HK-2 (cell line): ENCODE data around the gene ARL10.

ENCODE experiments used
- DNase-seq: peaks from one replicate; pipeline ENCODE4 v3.0.0-alpha.2; 2018; ENCODE audit not compliant: unreplicated experiment

The ARL10 gene

GRCh38 chr5:176410486-176411180, 45.3 kb downstream of the ARL10 start:
- no peak for DNase-seq

DNA sequence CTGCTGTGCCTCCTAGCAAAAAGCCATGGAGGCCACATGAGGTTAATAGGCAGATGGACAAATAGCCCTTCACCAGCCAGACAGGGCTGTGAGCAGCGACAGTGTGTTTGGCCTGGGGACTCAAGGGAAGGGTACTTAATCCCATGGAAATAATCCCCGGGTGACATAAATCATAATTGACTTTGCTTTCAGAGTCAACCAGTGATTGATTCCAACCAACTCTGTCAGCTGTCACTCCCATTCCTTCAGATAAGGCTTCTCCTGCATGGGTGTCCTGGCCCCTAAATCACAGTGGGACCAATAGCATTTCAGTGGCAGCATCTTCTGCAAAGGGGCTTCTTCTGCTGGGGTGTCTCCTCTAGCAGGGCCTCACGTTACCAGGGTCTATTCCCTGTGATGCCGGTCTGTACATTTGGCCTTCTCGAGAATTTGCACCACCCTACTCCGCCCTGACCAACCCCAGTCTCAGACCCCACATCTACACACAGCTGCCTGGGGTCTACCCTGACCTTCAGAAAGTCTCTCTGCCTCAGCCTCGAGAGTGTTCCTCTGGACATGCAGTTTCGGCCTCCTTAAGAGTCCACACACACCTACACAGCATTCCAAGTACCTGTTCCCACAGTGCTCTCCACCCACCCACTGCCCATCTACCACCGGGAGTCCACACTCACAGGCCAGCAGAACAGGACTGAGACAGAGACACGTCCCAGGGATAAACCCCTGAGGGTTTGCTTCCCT, 47.4 kb downstream of the ARL10 start:
- no peak for DNase-seq

- no peak for DNase-seq
These were observed 47.9 kb downstream of the ARL10 start for GRCh38 chr5:176413255-176413565.

GRCh38 chr5:176413709-176414191, 48.5 kb downstream of the ARL10 start:
- no peak for DNase-seq

DNA sequence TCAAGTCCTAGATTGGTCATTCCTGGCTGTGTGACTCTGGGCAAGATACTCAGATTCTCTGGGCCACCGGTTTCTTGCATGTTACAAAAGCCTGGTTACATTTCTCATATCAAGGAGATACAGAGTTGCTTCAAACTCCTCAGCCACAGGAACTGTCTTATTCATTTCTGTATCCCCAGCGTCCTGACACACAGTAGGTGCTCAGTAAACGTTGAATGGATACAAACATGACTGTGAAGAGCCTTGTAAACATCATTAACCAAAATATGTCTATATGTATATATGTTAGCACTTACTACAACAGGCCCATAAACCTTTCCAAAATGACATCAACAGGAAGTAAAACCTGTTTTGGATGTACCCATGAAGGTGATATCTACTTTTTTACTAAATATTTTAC, 49.4 kb downstream of the ARL10 start:
- no peak for DNase-seq

- no peak for DNase-seq
These were observed 50.1 kb downstream of the ARL10 start for GRCh38 chr5:176415240-176415951.

GRCh38 chr5:176415952-176416924, 51.0 kb downstream of the ARL10 start, which contains the start of gene CLTB:
TSS of gene CLTB (minus strand) at chr5:176416539. CDS start at chr5:176416363, 176 bp downstream.
- DNase-seq, result peak; percentile 72

GRCh38 chr5:176416965-176417364, 51.7 kb downstream of the ARL10 start:
- no peak for DNase-seq

DNA sequence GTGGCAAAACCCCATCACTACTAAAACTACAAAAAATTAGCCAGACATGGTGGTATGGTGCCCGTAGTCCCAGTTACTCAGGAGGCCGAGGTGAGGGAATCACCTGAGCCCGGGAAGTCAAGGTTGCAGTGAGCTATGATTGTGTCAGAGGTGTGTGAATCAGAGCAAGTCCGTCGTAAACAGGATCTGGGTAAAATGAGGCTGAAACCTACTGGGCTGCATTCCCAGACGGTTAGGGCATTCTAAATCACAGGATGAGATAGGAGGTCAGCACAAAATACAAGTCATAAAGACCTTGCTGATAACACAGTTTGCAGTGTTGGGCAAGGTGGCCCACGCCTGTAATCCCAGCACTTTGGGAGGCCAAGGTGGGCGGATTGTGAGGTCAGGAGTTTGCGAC, 53.0 kb downstream of the ARL10 start:
- DNase-seq, result no peak

DNA sequence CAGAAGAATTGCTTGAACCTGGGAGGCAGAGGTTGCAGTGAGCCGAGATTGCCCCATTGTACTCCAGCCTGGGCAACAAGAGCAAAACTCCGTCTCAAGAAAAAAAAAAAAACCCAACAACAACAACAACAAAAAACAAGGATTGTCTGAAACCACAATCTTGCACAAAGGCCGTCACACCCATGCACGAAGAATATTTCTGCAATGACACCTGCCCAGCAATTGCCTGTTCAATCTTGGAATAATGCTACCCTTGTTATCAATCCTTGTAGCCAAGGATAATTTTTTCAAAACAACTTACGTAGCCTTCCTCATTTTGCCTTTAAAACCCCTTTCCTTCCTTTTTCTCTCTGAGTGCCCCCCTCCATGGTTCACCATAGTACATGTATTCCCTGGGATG, 54.8 kb downstream of the ARL10 start:
- DNase-seq, result no peak

DNA sequence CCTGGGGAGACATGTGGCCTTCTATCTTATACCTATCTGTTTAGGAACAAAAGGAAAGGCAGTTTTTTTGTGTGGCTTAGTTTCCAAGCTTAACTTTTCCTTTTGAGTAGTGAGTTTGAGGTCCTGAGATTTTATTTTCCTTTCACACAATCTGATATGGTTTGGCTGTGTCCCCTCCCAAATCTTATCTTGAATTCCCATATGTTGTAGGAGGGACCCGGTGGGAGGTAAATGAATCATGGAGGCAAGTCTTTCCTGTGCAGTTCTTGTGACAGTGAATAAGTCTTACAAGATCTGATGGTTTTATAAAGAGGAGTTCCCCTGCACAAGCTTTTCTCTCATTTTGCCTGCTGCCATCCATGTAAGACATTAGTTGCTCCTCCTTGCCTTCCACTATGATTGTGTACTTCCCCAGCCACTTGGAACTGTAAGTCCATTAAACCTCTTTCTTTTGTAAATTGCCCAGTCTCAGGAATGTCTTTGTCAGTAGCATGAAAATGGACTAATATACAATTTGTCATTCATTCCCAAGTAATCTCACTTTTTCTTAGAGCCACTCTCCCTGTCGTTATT, 55.8 kb downstream of the ARL10 start:
- no peak for DNase-seq

GRCh38 chr5:176424181-176424580, 58.9 kb downstream of the ARL10 start:
- DNase-seq, result no peak

- no peak for DNase-seq
These were observed 59.9 kb downstream of the ARL10 start for GRCh38 chr5:176425138-176425537.

GRCh38 chr5:176425791-176426190, 60.5 kb downstream of the ARL10 start:
- no peak for DNase-seq

- DNase-seq, result no peak
These were observed 61.6 kb downstream of the ARL10 start for GRCh38 chr5:176426876-176427275.

GRCh38 chr5:176427971-176428370, 62.7 kb downstream of the ARL10 start:
- no peak for DNase-seq

DNA sequence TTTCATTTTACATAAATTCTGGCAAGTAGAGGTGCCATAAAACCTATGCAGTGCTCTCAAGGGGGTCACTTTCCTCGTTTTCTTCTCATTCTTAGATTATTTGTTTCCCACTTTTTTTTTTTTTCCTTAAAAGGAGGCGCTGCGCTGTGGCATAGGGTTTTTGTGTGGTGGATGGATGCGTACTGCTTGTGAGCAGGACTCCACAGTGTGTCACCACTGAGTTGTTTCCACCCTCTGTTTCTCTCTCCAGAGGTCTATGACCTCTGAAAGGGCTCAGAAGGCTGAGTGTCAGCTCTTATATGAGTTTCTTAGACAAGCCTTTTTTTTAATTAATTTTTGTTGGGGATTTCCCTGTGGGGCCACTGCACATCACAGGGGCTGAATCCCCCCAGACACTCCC, 64.7 kb downstream of the ARL10 start:
- no peak for DNase-seq
